Liver (tissue), 3 donors: ENCODE measurements around the gene ELAC2.

Source experiments
- ATF3 ChIP-seq: IDR thresholded peaks from 2 replicates; pipeline ENCODE4 v1.6.1; 2016; ENCODE audit warnings: antibody characterized with exemption
- CTCF ChIP-seq: fragments of 150-350 bp; IDR thresholded peaks from 2 replicates; pipeline ENCODE4 v1.5.1; 2017; ENCODE audit warnings: improper control_type of control experiment, low read depth, low read length; ENCODE audit not compliant: missing input control
- EGR1 ChIP-seq, 2 donors: IDR thresholded peaks; 2 replicates each; pipeline ENCODE4 v1.6.1; 2016 to 2018; ENCODE audit warnings: antibody characterized with exemption in 2 of 2, low read depth in 2 of 2
- HNF4A ChIP-seq, 2 donors: conservative IDR thresholded peaks; 2 replicates each; pipeline ENCODE4 v1.6.1; 2016; ENCODE audit warnings: antibody characterized with exemption in 2 of 2, mild to moderate bottlenecking in 2 of 2
- HNF4G ChIP-seq: IDR thresholded peaks from 2 replicates; pipeline ENCODE4 v1.6.1; 2016; ENCODE audit warnings: antibody characterized with exemption
- JUND ChIP-seq, 2 donors: IDR thresholded peaks; 2 replicates each; pipeline ENCODE4 v1.6.1; 2016; ENCODE audit warnings: antibody characterized with exemption in 2 of 2
- MAX ChIP-seq: IDR thresholded peaks from 2 replicates; pipeline ENCODE4 v1.6.1; 2016; ENCODE audit warnings: antibody characterized with exemption
- NR2F2 ChIP-seq: IDR thresholded peaks from 2 replicates; pipeline ENCODE4 v1.6.1; 2016; ENCODE audit warnings: antibody characterized with exemption
- RAD21 ChIP-seq, 2 donors: IDR thresholded peaks; 2 replicates each; pipeline ENCODE4 v1.6.1; 2016; ENCODE audit warnings: antibody characterized with exemption in 2 of 2, mild to moderate bottlenecking in 2 of 2
- REST ChIP-seq: IDR thresholded peaks from 2 replicates; pipeline ENCODE4 v1.6.1; 2016; ENCODE audit warnings: antibody characterized with exemption, mild to moderate bottlenecking
- RXRA ChIP-seq, 2 donors: IDR thresholded peaks; 2 replicates each; pipeline ENCODE4 v1.6.1; 2017 to 2018; ENCODE audit warnings: antibody characterized with exemption in 2 of 2, mild to moderate bottlenecking in 1 of 2
- SP1 ChIP-seq: IDR thresholded peaks from 2 replicates; pipeline ENCODE4 v1.6.1; 2018; ENCODE audit warnings: antibody characterized with exemption, mild to moderate bottlenecking
- TAF1 ChIP-seq: conservative IDR thresholded peaks from 2 replicates; pipeline ENCODE4 v1.6.1; 2016; ENCODE audit warnings: antibody characterized with exemption, mild to moderate bottlenecking
- ZBTB33 ChIP-seq: IDR thresholded peaks from 2 replicates; pipeline ENCODE4 v1.6.1; 2016; ENCODE audit warnings: antibody characterized with exemption
- donor health status: healthy.
- donor health status: healthy.

GRCh38 chr17:12998874-12999273 lies 19.0 kb downstream of the ELAC2 start:
- no peak for TF ChIP-seq CTCF
- no peak for TF ChIP-seq MAX
- no peak for TF ChIP-seq RAD21 (IDR thresholded peaks at IDR 0.05)
- TF ChIP-seq SP1: no peak
- TF ChIP-seq ZBTB33: no peak
- TF ChIP-seq HNF4A (conservative IDR thresholded peaks at IDR 0.05): no peak
- TF ChIP-seq TAF1: no peak
- TF ChIP-seq EGR1 (IDR thresholded peaks at IDR 0.05; ENCODE audit: low read depth in 2 of 2): no peak
- no peak for TF ChIP-seq HNF4G
- no peak for TF ChIP-seq JUND (IDR thresholded peaks at IDR 0.05)
- no peak for TF ChIP-seq REST
- TF ChIP-seq ATF3: no peak
- no peak for TF ChIP-seq RXRA (IDR thresholded peaks at IDR 0.05)
- TF ChIP-seq NR2F2: no peak
